Ishikawa (cell line): ENCODE measurements around the gene ACVR1.

Source experiments
- CEBPB ChIP-seq: IDR thresholded peaks from 2 replicates; pipeline ENCODE4 v1.6.1; 2012
- EGR1 ChIP-seq: IDR thresholded peaks from 2 replicates; pipeline ENCODE4 v1.6.1; 2012
- EP300 ChIP-seq: IDR thresholded peaks from 2 replicates; pipeline ENCODE4 v1.6.1; 2012; ENCODE audit warnings: borderline replicate concordance
- MAX ChIP-seq: IDR thresholded peaks from 2 replicates; pipeline ENCODE4 v1.6.1; 2012
- NFIC ChIP-seq: IDR thresholded peaks from 2 replicates; pipeline ENCODE4 v1.6.1; 2012
- RAD21 ChIP-seq: IDR thresholded peaks from 2 replicates; pipeline ENCODE4 v1.6.1; 2012; ENCODE audit warnings: low read depth
- REST ChIP-seq: IDR thresholded peaks from 2 replicates; pipeline ENCODE4 v1.6.1; 2012; ENCODE audit warnings: low read depth, mild to moderate bottlenecking
- TAF1 ChIP-seq: IDR thresholded peaks from 2 replicates; pipeline ENCODE4 v1.6.1; 2012; ENCODE audit warnings: low read depth, mild to moderate bottlenecking
- TCF12 ChIP-seq: IDR thresholded peaks from 2 replicates; pipeline ENCODE4 v1.6.1; 2012; ENCODE audit warnings: low read depth
- TEAD4 ChIP-seq: IDR thresholded peaks from 2 replicates; pipeline ENCODE4 v1.6.1; 2012
- USF1 ChIP-seq: IDR thresholded peaks from 2 replicates; pipeline ENCODE4 v1.6.1; 2012
- YY1 ChIP-seq: IDR thresholded peaks from 2 replicates; pipeline ENCODE4 v1.6.1; 2012; ENCODE audit warnings: low read depth

GRCh38 chr2:157764386-157764785 lies 111.7 kb downstream of the ACVR1 start:
- no peak for TF ChIP-seq MAX
- TF ChIP-seq CEBPB, result no peak
- no peak for TF ChIP-seq EP300
- TF ChIP-seq REST, result no peak
- TF ChIP-seq YY1, result no peak
- TF ChIP-seq TAF1, result no peak
- TF ChIP-seq EGR1, result no peak
- TF ChIP-seq TCF12, result no peak
- no peak for TF ChIP-seq USF1
- no peak for TF ChIP-seq RAD21
- no peak for TF ChIP-seq TEAD4
- no peak for TF ChIP-seq NFIC
